ENCODE results near the gene GGT6.

Gene GGT6

DNA sequence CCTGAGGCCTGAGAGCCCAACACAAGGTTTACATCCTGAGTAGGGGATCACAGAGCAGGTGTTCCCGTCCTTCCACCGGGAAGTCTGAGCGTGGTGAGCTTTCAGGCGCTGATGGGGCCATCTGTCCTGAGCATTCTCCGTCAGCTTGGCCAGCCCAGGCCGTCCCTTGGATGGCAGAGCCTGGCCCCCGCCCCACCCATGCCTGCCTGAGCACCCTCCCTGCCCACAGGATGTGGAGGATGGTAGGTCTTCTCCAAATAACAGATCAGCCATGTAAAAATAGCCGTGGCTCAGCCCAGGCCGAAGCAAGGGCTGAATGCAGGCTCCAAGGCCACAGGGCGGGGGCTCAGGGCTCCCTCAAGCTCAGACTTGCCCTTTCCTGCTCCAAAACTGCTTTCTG is 41.5 kb downstream of the GGT6 start:
- Histone ChIP-seq H3K4me1 (ENCODE audit: control insufficient read depth, insufficient read depth, low read length) (no peaks in the 10 kb centered on the region), H3K9me3 (ENCODE audit: control insufficient read depth, insufficient read depth, low read depth, low read length) (no peaks in the 10 kb centered on the region), H3K27ac (ENCODE audit: extremely low read depth, low read depth, low read length) (no peak overlapping the region), H3K4me3 (ENCODE audit: low read depth, low read length) (no peak overlapping the region), H3K36me3 (ENCODE audit: control insufficient read depth in 2 of 2, insufficient read depth in 1 of 2, low read length in 2 of 2) (no peaks in the 10 kb centered on the region)
- CTCF ChIA-PET, result interaction anchor here (0.6 kb wide), 1 partner anchor 9 kb away, joined by 4 read pairs; no protein-coding TSS in a partner anchor
- TF ChIP-seq HOXC10 (CRISPR knock-in tag; IDR thresholded peaks at IDR 0.05), result no peak
- TF ChIP-seq ZFP41 (tag by site-specific recombination; IDR thresholded peaks at IDR 0.05; ENCODE audit: borderline replicate concordance), result no peak
- TF ChIP-seq ZNF350 (tag by site-specific recombination; IDR thresholded peaks at IDR 0.05), result no peak
- TF ChIP-seq ZBTB21 (tag by site-specific recombination; IDR thresholded peaks at IDR 0.05), result no peak
- POLR2A ChIA-PET, result interaction anchor here (0.6 to 0.8 kb wide), 2 partner anchors 19 to 653 kb away, joined by 4 to 6 read pairs; no protein-coding TSS in a partner anchor

DNA sequence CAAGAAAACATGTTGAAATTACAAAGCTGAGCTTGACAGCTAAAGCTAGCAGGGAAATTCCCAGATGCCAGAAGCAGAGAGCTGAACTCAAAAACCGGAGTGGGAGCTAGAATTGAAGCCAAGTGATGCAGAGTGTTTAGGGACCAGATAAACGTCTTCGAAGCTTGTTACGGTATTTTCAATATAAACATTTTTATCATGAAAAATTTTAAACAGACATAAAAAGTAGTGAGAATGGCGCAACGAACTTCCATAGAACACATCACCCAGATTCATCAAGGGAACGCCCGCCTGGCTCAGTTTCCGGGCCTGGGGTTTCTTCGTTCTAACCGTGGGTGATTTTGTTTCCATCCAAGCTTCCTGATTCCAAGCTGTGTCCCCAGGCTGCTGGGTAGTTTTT is 43.6 kb downstream of the GGT6 start:
- H3K9me3 ChIP-seq (ENCODE audit: control insufficient read depth, insufficient read depth, low read depth, low read length), result no peaks in the 10 kb centered on the region
- H3K4me1 ChIP-seq (ENCODE audit: control insufficient read depth, insufficient read depth, low read length), result no peaks in the 10 kb centered on the region
- no peak overlapping the region for H3K27ac ChIP-seq (ENCODE audit: extremely low read depth, low read depth, low read length)
- H3K36me3 ChIP-seq (ENCODE audit: control insufficient read depth in 2 of 2, insufficient read depth in 1 of 2, low read length in 2 of 2), result no peaks in the 10 kb centered on the region
- no peak overlapping the region for H3K4me3 ChIP-seq (ENCODE audit: low read depth, low read length)
- TF ChIP-seq ZSCAN30 (tag by site-specific recombination; IDR thresholded peaks at IDR 0.05) (no peak), BCL11B (tag by site-specific recombination; IDR thresholded peaks at IDR 0.05; ENCODE audit: low read depth) (no peak), MZF1 (tag by site-specific recombination; IDR thresholded peaks at IDR 0.05; ENCODE audit: borderline replicate concordance) (no peak), ZNF302 (tag by site-specific recombination; IDR thresholded peaks at IDR 0.05; ENCODE audit: low read depth) (no peak), RBAK (tag by site-specific recombination; IDR thresholded peaks at IDR 0.05) (no peak), ZNF221 (tag by site-specific recombination; IDR thresholded peaks at IDR 0.05; ENCODE audit: borderline replicate concordance) (no peak), ZXDB (tag by site-specific recombination; IDR thresholded peaks at IDR 0.05) (no peak), ZNF114 (tag by site-specific recombination; IDR thresholded peaks at IDR 0.05) (no peak), ZNF223 (tag by site-specific recombination; IDR thresholded peaks at IDR 0.05) (no peak), HOXC10 (CRISPR knock-in tag; IDR thresholded peaks at IDR 0.05) (no peak), WT1 (tag by site-specific recombination; IDR thresholded peaks at IDR 0.05) (no peak), KLF1 (tag by site-specific recombination; IDR thresholded peaks at IDR 0.05) (no peak), ZIC2 (tag by site-specific recombination; IDR thresholded peaks at IDR 0.05) (no peak), ZNF530 (tag by site-specific recombination; IDR thresholded peaks at IDR 0.05; ENCODE audit: low read depth) (no peak), ZNF654 (tag by site-specific recombination; IDR thresholded peaks at IDR 0.05; ENCODE audit: low read depth) (no peak), REPIN1 (tag by site-specific recombination; IDR thresholded peaks at IDR 0.05; ENCODE audit: low read depth) (no peak)
- TF ChIP-seq, protein P1, sequence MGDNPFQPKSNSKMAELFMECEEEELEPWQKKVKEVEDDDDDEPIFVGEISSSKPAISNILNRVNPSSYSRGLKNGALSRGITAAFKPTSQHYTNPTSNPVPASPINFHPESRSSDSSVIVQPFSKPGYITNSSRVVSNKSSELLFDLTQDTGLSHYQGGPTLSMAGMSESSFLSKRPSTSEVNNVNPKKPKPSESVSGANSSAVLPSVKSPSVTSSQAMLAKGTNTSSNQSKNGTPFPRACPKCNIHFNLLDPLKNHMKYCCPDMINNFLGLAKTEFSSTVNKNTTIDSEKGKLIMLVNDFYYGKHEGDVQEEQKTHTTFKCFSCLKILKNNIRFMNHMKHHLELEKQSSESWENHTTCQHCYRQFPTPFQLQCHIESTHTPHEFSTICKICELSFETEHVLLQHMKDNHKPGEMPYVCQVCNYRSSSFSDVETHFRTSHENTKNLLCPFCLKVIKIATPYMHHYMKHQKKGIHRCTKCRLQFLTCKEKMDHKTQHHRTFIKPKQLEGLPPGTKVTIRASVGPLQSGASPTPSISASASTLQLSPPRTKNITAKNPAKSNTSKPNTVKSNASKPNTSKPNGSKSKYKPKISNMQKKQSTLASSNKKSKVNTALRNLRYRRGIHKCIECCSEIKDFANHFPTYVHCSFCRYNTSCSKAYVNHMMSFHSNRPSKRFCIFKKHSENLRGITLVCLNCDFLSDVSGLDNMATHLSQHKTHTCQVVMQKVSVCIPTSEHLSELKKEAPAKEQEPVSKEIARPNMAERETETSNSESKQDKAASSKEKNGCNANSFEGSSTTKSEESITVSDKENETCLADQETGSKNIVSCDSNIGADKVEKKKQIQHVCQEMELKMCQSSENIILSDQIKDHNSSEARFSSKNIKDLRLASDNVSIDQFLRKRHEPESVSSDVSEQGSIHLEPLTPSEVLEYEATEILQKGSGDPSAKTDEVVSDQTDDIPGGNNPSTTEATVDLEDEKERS (tag by site-specific recombination; IDR thresholded peaks at IDR 0.05), result no peak
- TF ChIP-seq, protein P2, sequence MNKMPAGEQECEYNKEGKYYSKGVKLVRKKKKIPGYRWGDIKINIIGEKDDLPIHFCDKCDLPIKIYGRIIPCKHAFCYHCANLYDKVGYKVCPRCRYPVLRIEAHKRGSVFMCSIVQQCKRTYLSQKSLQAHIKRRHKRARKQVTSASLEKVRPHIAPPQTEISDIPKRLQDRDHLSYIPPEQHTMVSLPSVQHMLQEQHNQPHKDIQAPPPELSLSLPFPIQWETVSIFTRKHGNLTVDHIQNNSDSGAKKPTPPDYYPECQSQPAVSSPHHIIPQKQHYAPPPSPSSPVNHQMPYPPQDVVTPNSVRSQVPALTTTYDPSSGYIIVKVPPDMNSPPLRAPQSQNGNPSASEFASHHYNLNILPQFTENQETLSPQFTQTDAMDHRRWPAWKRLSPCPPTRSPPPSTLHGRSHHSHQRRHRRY (tag by site-specific recombination; IDR thresholded peaks at IDR 0.05), result no peak
- TF ChIP-seq, protein P3, sequence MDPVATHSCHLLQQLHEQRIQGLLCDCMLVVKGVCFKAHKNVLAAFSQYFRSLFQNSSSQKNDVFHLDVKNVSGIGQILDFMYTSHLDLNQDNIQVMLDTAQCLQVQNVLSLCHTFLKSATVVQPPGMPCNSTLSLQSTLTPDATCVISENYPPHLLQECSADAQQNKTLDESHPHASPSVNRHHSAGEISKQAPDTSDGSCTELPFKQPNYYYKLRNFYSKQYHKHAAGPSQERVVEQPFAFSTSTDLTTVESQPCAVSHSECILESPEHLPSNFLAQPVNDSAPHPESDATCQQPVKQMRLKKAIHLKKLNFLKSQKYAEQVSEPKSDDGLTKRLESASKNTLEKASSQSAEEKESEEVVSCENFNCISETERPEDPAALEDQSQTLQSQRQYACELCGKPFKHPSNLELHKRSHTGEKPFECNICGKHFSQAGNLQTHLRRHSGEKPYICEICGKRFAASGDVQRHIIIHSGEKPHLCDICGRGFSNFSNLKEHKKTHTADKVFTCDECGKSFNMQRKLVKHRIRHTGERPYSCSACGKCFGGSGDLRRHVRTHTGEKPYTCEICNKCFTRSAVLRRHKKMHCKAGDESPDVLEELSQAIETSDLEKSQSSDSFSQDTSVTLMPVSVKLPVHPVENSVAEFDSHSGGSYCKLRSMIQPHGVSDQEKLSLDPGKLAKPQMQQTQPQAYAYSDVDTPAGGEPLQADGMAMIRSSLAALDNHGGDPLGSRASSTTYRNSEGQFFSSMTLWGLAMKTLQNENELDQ (tag by site-specific recombination; IDR thresholded peaks at IDR 0.05; ENCODE audit: low read depth), result no peak
- ChIA-PET CTCF (interaction anchor here (0.6 to 0.7 kb wide), 3 partner anchors 62 to 305 kb away, joined by 3 to 4 read pairs (median 3); no protein-coding TSS in a partner anchor), POLR2A (interaction anchor here (0.6 to 1.1 kb wide), 2 partner anchors 20 to 30 kb away, joined by 4 read pairs; no protein-coding TSS in a partner anchor)

All from HEK293 (cell line).